ENCODE measurements around the gene RFLNA.

The RFLNA gene
- 0 reads per million in 2 donors for total RNA-seq

- no peak for DNase-seq
Observed at GRCh38 chr12:124294780-124295341, at the start of gene RFLNA. RFLNA (plus strand) TSS chr12:124295093; CDS start chr12:124295430, 337 bp downstream.

DNA sequence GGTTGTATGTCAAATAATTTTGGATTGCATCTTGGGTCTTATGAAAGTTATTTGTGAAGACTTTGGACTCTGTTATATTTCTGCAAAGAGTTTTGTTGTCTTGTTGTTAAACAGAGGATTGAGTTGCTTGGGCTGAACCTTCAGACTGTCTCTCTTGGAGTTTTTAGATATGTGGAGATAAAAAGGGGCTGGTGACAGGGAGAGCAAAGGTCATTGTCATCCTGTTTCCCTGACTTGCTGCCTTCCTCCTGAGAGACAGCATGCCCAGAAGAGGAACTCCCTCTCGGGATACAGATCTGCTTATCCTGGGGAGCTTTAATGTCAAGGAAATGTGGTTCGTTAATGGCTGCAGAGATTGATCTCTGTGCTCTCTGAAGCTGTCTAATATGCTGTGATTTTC is 47.6 kb upstream of the RFLNA start:
- DNase-seq, result no peak

- DNase-seq, result no peak
Observed at GRCh38 chr12:124248941-124249825, 45.7 kb upstream of the RFLNA start.

GRCh38 chr12:124251186-124251585 is 43.7 kb upstream of the RFLNA start:
- DNase-seq, result no peak

GRCh38 chr12:124252964-124253363 is 41.9 kb upstream of the RFLNA start:
- DNase-seq, result no peak

DNA sequence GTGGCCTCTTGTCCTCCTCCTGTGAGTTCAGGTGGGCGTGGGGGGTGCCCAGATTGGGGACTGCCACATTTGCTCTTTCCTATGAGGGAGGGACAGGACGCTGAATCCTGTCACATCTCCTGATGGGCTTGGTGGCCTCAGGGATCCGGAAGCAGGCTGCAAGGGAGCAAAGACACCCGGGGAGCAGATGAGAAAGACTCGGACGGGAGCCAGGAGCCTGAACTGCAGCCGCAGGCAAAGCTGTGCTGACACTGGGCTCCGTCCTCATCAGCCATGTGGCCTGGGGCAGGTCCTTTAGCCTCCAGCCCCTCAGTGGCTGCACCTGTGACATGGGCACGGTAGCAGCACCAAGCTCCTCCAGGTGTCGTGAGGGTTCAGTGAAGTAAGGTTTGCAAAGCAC is 40.8 kb upstream of the RFLNA start:
- no peak for DNase-seq

DNA sequence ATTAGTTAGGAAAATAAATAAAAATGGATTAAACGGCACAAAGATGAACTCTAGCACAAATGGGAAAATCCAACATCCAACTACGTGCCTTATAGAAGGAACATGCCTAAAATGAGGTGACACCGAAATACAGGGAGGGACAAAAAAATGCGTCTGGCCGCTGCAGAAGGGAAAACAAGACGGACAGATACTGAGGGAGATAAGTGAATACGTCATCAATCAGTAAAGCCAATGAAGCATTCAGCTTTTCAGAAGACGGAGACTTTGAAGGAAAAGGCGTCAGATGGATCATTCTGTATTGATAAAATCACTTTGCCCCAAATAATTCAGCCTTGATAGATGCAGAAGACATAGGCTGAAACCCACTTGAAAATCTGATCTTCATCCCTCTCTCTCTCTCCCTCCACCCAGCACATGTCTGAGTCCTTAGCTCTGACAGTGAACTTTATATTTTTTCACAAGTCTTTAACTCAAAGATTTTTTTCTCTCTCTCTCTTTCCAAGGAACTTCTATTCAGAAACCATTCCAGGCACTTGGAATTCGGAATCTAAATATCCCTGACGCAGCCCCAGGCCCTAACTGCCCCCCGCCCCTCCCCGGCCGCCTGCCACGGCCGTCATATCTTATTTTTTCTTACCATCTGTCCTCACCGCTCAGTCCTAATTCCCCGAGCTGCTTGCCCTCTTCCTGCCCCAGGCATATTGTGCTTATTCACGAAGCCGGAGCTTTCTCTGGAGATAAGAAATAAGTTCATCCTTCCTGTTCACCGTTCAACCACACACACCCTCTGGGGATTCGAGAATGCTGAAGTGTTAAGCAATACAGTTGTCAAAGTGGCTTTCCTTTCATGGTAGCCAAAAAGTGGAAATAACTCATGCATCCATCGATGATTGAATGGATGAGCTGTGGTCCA is 35.5 kb upstream of the RFLNA start:
- no peak for DNase-seq

DNA sequence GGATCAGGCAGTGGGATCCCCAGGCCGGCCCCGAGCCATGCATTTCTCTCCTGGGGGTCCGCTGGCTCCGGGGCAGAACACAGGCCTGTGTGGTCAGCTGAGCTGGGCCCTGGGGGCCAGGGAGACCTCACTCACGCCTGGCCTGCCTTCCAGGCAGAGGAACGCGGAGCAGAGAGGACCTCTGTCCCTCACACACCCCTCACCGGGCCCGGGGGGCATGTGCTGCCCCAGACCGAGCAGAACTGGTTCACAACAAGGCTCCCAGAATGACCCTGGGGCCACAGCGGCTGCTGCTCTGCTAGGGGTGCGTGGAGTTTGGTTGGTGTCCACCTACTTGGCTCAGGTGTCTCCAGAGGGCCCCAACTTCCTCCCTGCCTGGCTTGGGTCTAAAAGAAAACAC is 33.0 kb upstream of the RFLNA start:
- no peak for DNase-seq

DNA sequence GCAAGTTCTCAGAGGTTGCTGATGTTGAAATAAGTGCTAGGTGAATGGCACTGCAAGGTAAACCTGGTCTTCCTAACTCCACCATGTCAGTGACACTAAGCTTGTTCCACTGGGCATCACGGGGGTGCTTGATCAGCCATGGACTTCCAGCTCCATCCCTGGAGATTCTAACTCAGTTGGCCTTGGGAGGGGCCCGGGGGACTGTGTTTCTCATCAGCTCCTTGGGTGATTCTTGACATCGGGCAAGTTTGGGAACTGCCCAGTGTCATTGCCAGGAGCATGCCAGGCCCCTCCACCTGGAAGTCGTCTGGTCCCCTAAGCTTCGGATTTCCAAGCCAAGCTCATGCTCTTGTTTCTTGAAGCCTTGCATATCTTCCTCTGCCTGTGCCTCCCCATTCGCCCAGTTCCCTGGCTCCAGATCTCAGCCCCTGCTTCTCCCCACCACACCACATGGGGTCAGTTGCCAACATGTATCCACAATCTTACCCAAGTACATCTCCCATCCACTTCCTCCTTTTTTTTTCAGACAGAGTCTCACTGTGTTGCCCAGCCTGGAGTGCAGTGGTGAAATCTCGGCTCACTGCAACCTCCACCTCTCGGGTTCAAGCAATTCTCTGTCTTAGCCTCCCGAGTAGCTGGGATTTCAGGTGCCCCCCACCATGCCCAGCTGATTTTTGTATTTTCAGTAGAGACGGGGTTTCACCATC is 30.7 kb upstream of the RFLNA start:
- DNase-seq, result no peak

DNA sequence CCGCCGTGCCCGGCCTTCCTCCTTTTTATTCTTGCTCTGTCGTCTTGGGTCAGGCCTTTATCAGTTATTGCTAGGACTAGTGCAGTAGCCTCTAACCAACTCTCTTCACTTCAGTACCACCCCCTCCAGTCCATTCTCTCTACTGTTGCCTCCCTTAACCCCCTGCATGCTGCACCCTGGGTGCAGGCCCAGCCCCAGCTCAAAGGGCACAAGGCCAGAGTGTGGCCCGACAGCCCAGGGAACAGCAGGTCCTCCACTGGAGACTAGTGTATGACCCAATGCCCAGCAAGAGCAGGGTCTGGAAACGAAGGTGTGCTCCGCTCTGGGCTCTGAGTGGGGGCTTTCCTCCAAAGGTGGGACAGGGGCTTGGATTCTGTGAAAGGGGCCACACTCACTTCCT is 30.0 kb upstream of the RFLNA start:
- no peak for DNase-seq

DNA sequence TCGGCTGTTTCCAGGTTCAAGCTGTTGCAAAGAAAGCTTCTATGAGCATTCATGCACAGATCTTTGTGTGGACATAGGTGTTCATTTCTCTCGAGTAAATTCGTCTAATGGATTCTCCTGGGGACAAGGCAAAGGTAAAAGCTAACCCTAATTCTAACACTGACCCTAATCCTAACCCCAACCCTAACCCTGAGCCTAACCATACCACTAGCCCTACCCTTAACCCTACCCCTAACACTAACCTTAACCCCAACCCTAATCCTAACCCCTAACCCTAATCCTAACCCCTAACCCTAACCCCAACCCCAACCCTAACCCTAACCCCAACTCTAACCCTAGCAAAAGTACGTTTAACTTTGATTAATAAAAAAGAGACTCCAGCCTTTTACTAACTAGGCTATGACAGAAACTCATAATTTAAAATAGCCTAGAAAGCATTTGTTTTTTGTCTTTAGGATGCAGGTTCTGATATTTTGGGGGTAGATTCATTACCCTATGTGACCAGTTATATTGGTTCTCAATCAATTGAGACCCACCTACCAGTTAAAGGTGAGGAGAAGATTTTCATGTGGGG is 27.6 kb upstream of the RFLNA start:
- no peak for DNase-seq

DNA sequence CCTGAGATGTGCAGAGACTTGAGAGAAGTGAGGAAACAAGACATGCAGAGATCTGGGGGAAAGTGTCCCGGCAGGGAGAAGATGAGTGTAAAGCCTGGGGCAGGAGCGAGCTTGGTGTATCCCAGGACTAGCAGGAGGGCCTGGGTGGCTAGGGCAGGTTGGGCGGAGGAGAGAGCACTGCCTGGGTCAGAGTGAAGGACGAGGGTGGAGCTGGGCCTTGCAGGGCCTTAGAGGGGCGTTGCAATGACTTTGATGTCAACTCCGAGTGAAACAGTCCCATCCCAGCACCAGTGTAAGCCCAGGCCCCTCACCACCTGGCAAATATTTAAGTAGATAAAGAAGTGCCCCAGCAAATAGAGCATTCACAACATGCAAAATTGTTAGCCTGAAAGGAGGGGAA is 24.2 kb upstream of the RFLNA start:
- no peak for DNase-seq

GRCh38 chr12:124273630-124274029 is 21.3 kb upstream of the RFLNA start:
- peak in 1 of 5 experiments; percentile 52 for DNase-seq

DNA sequence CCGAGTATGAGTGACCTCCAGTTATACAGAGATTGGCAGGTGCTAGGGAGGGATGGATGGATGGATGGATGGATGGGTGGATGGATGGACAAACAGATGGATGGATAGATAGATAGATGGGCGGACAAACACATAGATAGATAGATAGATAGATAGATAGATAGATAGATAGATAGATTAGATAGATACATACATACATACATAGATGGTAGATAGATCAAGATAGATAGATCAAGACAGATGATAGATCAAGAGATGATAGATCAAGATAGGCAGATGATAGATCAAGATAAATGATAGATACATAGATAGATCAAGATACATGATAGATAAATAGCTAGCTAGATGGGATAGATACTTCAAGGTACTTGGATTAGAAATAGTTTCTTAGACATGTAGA is 18.6 kb upstream of the RFLNA start:
- DNase-seq, result no peak

GRCh38 chr12:124277394-124278241 is 17.3 kb upstream of the RFLNA start:
- DNase-seq, result peak in 1 of 5 experiments; percentile 20

- DNase-seq, result no peak
Observed at GRCh38 chr12:124278389-124279101, 16.3 kb upstream of the RFLNA start.

DNA sequence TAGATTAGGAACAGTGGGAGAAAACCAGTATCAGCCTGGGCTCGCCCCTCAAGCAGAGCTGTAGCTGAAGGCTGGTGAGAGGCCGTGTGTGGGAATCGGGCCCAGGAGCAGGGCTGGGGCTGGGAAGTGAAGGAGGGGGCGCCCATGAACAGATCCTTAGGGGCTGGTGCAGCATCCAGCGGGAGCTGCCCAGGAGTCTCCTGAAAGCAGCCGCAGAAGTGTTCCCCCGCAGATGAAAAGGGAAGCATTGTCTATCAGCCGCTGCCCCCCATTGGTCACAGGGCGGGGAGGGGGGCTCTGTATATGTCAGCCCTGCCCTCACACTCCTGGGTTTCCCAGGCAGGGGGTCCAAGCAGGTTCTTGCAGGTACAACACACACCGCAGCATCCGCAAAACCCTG is 15.6 kb upstream of the RFLNA start:
- DNase-seq, result no peak

DNA sequence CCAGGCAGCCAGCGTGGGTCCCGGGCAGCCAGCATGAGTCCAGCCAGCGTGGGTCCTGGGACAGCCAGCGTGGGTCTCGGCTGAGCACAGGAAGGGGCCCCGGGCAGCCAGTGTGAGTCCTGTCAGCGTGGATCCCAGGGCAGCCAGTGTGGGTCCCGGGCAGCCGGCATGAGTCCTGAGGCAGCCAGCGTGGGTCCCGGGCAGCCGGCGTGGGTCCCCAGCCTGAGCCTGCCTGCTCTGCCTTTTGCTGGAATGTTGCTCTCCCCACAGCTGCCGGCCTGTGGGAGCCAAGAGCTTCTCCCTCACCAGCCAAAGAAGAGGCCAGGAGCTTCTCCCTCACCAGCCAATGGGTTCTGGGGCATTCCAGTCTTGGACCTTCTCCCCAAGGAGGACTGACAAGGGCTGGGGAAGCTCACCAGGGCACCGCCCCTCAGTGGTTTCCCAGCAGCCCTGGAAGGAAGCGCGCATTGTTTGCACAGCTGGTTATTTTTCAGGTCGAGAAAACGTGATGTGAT is 15.0 kb upstream of the RFLNA start:
- DNase-seq, result no peak

DNA sequence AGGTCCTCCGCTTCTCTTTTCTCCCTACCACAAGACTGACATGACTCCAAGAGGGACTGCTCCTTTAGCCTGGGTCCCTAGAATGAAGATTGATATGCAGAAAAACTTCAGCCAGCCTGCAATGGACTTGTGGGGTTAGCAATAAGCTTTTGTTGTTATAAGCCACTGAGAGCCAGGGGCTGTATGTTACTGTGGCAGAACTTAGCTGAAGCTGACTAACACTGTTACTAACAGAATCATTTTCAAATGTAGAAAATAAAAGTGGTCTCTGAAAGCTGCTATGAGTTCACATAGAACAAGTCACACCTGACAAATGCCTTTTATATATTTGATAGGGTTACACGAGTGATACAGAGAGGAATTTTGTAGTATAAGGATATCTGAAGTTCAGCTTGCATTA is 13.6 kb upstream of the RFLNA start:
- no peak for DNase-seq

DNA sequence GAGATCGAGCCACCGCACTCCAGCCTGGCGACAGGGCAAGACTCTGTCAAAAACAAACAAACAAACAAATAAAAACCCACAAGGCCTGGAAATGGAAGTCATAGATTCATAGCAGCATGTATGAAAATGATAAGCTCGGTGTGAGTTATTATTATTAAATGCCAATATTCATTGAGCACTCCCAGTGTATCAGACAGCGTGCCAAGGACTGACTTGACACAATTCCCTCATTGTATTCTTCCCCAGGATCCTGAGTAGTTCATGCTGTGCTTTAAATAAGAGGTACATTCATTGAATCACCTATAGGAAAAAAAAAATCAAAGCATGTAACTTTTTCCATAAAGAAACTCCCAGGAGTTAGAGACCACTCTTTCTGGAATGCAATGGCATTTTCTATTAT is 12.6 kb upstream of the RFLNA start:
- no peak for DNase-seq
